Caco-2 (cell line): Measurements from ENCODE around the gene PRG2. TPM values are rescaled to one million over a fixed set of nuclear protein-coding genes. Genes with fewer than 3 reads are reported as not detected.

Source experiments
- BruUV-seq: library from RNA; stranded (reverse); fragments of 400-500 nt; replicated peaks from 2 replicates; lab custom pipeline; 2021; lab: Mats Ljungman, UMichigan
- CTCF ChIA-PET: fragments of 300-600 bp; sonication (Branson Sonifier 250); formaldehyde crosslinking; loops from one replicate; lab custom pipeline; 2022; ENCODE audit warnings: antibody characterized with exemption; lab: Charles Lee
- POLR2A ChIA-PET: fragments of 300-600 bp; sonication (Branson Sonifier 250); formaldehyde crosslinking; loops from one replicate; lab custom pipeline; 2022; ENCODE audit warnings: antibody characterized with exemption; lab: Charles Lee
- DNase-seq, 2 experiments: peaks; one replicate each; pipeline versions ENCODE4 v3.0.0 to v3.0.0-alpha.2; 2020 to 2022
- H3K27me3 ChIP-seq: replicated peaks from 2 replicates; pipeline ENCODE4 v1.6.0; 2011; ENCODE audit warnings: low read length; ENCODE audit not compliant: control insufficient read depth, insufficient read depth
- H3K36me3 ChIP-seq: 2 replicates; pipeline ENCODE4 v1.5.1; 2011; ENCODE audit warnings: low read length; ENCODE audit not compliant: control insufficient read depth, insufficient read depth
- H3K4me1 ChIP-seq: fragments of 250-450 bp; sonication (Bioruptor Pico); 2 replicates; pipeline ENCODE4 v1.5.1; 2020; ENCODE audit warnings: mild to moderate bottlenecking
- H3K4me3 ChIP-seq: 2 replicates; pipeline ENCODE4 v1.5.1; 2011; ENCODE audit warnings: low read depth, mild to moderate bottlenecking, control low read depth, low read length
- H3K9me3 ChIP-seq: fragments of 250-450 bp; sonication (Bioruptor Pico); 2 replicates; pipeline ENCODE4 v1.5.1; 2020; ENCODE audit warnings: mild to moderate bottlenecking, moderate library complexity
- H3K27ac Mint-ChIP-seq: one replicate; pipeline ENCODE4 v1.8.0; 2022; ENCODE audit warnings: mixed read lengths; ENCODE audit not compliant: unreplicated experiment
- H3K27me3 Mint-ChIP-seq: one replicate; pipeline ENCODE4 v1.8.0; 2022; ENCODE audit warnings: mixed read lengths; ENCODE audit not compliant: insufficient read depth, unreplicated experiment
- H3K36me3 Mint-ChIP-seq: one replicate; pipeline ENCODE4 v1.8.0; 2022; ENCODE audit warnings: mild to moderate bottlenecking, mixed read lengths; ENCODE audit not compliant: insufficient read depth, unreplicated experiment
- H3K4me1 Mint-ChIP-seq: one replicate; pipeline ENCODE4 v1.8.0; 2022; ENCODE audit warnings: low read depth, mixed read lengths; ENCODE audit not compliant: unreplicated experiment
- H3K4me3 Mint-ChIP-seq: one replicate; pipeline ENCODE4 v1.8.0; 2022; ENCODE audit warnings: mild to moderate bottlenecking, moderate library complexity, mixed read lengths; ENCODE audit not compliant: unreplicated experiment
- H3K9me3 Mint-ChIP-seq: one replicate; pipeline ENCODE4 v1.8.0; 2022; ENCODE audit warnings: mixed read lengths; ENCODE audit not compliant: unreplicated experiment
- intact Hi-C: fragments of 100-400 bp; cut with micrococcal nuclease; formaldehyde crosslinking; loops from one replicate; pipeline ENCODE4 v1.10.0; 2022; ENCODE audit not compliant: unreplicated experiment
- total RNA-seq: library from RNA; stranded (reverse); gene quantifications from 2 replicates; pipeline ENCODE4 v1.2.3, GENCODE V29; 2022
- TF ChIP-seq, protein P1 (sequence below), 2 experiments: fragments of 200-600 bp in 1 of 2; IDR thresholded peaks; 1 replicate in 1 of 2; 2 replicates in 1 of 2; pipeline versions ENCODE4 v1.5.1 to v1.8.0; 2011 to 2022; ENCODE audit warnings: antibody characterized with exemption in 1 of 2, control low read depth in 1 of 2, inconsistent platforms in 1 of 2, low read depth in 1 of 2, low read length in 1 of 2, mild to moderate bottlenecking in 1 of 2, moderate library complexity in 1 of 2; ENCODE audit not compliant: insufficient read depth in 1 of 2, severe bottlenecking in 1 of 2, unreplicated experiment in 1 of 2

Gene PRG2
- total RNA-seq, 1 experiment from 2014 or later = not detected

DNA sequence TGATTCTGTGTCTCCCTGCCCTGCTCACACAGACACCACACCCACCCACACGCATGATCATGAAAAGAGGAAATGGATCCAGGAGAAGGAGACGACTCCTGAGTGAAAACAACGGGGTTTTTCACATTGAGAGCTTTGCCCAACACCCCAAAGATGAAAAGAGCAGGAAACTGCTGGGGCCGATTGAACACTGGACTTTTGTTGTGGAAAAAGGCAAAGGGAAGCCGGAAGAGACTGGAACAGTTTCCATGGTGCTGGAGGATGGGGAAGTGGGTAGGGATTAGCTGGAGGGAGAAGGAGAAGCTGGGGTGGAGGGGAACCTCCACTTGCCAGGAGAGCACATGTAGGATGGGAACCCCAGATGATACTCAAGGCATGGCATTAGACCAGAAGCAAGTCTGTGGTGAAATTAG is 41.7 kb upstream of the PRG2 start:
- intact Hi-C loops = loop anchor here (5.0 kb wide), 1 partner anchor 70 kb away; no protein-coding TSS in a partner anchor
- BruUV-seq = no TSS peak
- H3K4me1 ChIP-seq = 0 out of 2 replicates have a peak, but pooled peaks cover 4% of the 10 kb centered on the region
- ChIA-PET POLR2A (no interaction called here), CTCF (interaction anchor here (0.7 kb wide), 1 partner anchor 98 kb away, joined by 5 read pairs; the partner anchor contains the start of gene TIMM10)
- Mint-ChIP-seq H3K27me3 (peaks cover 2% of the 10 kb centered on the region), H3K4me1 (peaks cover 10% of the 10 kb centered on the region), H3K36me3 (no peaks in the 10 kb centered on the region), H3K27ac (no peak overlapping the region), H3K4me3 (no peak overlapping the region), H3K9me3 (no peaks in the 10 kb centered on the region)
- H3K4me3 ChIP-seq = no peak overlapping the region
- H3K36me3 ChIP-seq = no peaks in the 10 kb centered on the region
- H3K9me3 ChIP-seq = no peaks in the 10 kb centered on the region
- TF ChIP-seq, protein P1, sequence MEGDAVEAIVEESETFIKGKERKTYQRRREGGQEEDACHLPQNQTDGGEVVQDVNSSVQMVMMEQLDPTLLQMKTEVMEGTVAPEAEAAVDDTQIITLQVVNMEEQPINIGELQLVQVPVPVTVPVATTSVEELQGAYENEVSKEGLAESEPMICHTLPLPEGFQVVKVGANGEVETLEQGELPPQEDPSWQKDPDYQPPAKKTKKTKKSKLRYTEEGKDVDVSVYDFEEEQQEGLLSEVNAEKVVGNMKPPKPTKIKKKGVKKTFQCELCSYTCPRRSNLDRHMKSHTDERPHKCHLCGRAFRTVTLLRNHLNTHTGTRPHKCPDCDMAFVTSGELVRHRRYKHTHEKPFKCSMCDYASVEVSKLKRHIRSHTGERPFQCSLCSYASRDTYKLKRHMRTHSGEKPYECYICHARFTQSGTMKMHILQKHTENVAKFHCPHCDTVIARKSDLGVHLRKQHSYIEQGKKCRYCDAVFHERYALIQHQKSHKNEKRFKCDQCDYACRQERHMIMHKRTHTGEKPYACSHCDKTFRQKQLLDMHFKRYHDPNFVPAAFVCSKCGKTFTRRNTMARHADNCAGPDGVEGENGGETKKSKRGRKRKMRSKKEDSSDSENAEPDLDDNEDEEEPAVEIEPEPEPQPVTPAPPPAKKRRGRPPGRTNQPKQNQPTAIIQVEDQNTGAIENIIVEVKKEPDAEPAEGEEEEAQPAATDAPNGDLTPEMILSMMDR (IDR thresholded peaks at IDR 0.05; ENCODE audit: insufficient read depth in 1 of 2, low read depth in 1 of 2, low read length in 1 of 2, severe bottlenecking in 1 of 2, unreplicated experiment in 1 of 2) = no peak
- H3K27me3 ChIP-seq = no peaks in the 10 kb centered on the region; the same call in 1 of the 2 replicates
- no peak for DNase-seq

DNA sequence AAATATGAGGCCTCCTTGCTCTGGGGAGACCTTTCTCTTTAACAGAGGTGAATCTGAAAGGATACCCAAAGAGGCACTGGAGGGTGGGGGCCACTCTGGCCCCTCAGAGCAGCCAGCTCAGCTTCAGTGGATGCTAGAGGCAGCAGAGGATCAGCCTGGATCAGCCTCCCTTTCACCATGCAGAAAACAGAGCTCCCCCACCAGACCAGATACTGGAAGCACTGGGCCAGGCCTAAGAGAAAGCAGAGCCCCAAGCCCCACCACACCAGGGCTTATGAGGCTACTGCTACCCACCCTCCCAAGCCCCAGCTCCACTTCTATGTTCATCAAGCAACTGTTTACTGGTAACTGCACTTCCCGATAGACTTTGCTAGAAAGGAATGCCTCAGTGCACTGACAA is 40.5 kb upstream of the PRG2 start:
- H3K4me3 ChIP-seq = no peak overlapping the region
- H3K4me1 Mint-ChIP-seq = peaks cover 10% of the 10 kb centered on the region
- H3K27me3 ChIP-seq = no peaks in the 10 kb centered on the region; the same call in 1 of the 2 replicates
- H3K36me3 Mint-ChIP-seq = no peaks in the 10 kb centered on the region
- H3K27ac Mint-ChIP-seq = no peak overlapping the region
- no TSS peak for BruUV-seq
- H3K9me3 ChIP-seq = no peaks in the 10 kb centered on the region
- TF ChIP-seq, protein P1 (IDR thresholded peaks at IDR 0.05; ENCODE audit: insufficient read depth in 1 of 2, low read depth in 1 of 2, low read length in 1 of 2, severe bottlenecking in 1 of 2, unreplicated experiment in 1 of 2) = no peak
- H3K4me3 Mint-ChIP-seq = no peak overlapping the region
- H3K27me3 Mint-ChIP-seq = peaks cover 2% of the 10 kb centered on the region
- H3K9me3 Mint-ChIP-seq = no peaks in the 10 kb centered on the region
- no peaks in the 10 kb centered on the region for H3K36me3 ChIP-seq
- ChIA-PET CTCF (interaction anchor here (0.5 to 1.1 kb wide), 3 partner anchors 29 to 88 kb away, joined by 3 to 7 read pairs (median 4); partner anchors contain the start of gene RTN4RL2), POLR2A (no interaction called here)
- intact Hi-C loops = loop anchor here (5.0 kb wide), 1 partner anchor 69 kb away; no protein-coding TSS in a partner anchor
- 0 out of 2 replicates have a peak, but pooled peaks cover 4% of the 10 kb centered on the region for H3K4me1 ChIP-seq
- no peak for DNase-seq

DNA sequence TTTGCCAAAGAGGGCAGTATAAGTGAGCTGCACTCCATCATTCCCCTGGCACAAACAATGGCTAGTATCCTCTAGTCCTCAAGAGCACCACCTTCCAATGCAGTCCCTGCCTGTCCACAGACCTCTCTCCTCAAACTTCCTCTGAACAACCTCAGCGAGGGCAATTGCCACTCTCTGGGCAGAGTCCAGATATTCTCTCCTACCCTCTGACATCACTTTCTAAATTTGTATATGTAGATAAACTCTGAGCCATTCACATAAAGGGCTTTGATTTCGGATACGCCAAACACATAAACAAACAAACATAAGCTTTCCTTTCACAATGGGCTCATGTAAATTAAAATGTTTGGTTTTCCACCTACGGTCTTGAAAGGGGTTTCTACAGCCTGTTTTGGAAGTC is 39.5 kb upstream of the PRG2 start:
- no peak for DNase-seq
- no peak overlapping the region for H3K4me3 Mint-ChIP-seq
- Histone ChIP-seq H3K4me3 (no peak overlapping the region), H3K27me3 (no peaks in the 10 kb centered on the region; the same call in 1 of the 2 replicates), H3K36me3 (no peaks in the 10 kb centered on the region), H3K4me1 (0 out of 2 replicates have a peak, but pooled peaks cover under 1% of the 10 kb centered on the region), H3K9me3 (no peaks in the 10 kb centered on the region)
- POLR2A ChIA-PET = no interaction called here
- peaks cover 7% of the 10 kb centered on the region for H3K4me1 Mint-ChIP-seq
- no TSS peak for BruUV-seq
- intact Hi-C loops = loop anchor here (5.0 kb wide), 1 partner anchor 68 kb away; no protein-coding TSS in a partner anchor
- H3K9me3 Mint-ChIP-seq = no peaks in the 10 kb centered on the region
- peaks cover 2% of the 10 kb centered on the region for H3K27me3 Mint-ChIP-seq
- CTCF ChIA-PET = interaction anchor here (0.9 to 1.1 kb wide), 2 partner anchors 84 to 87 kb away, joined by 3 to 4 read pairs; no protein-coding TSS in a partner anchor
- no peak overlapping the region for H3K27ac Mint-ChIP-seq
- TF ChIP-seq, protein P1 (IDR thresholded peaks at IDR 0.05; ENCODE audit: insufficient read depth in 1 of 2, low read depth in 1 of 2, low read length in 1 of 2, severe bottlenecking in 1 of 2, unreplicated experiment in 1 of 2) = no peak
- H3K36me3 Mint-ChIP-seq = no peaks in the 10 kb centered on the region
